GM23248 (cell line): ENCODE measurements around the gene SPG21. TPM values are rescaled to one million over a fixed set of nuclear protein-coding genes. Genes with fewer than 3 reads are reported as not detected.

ENCODE experiments used
- DNase-seq: peaks from one replicate; pipeline ENCODE4 v3.0.0-alpha.2; 2015
- H2AFZ ChIP-seq: fragments of 200-600 bp; sonication (generic); 2 replicates; pipeline ENCODE4 v1.6.1; 2016; ENCODE audit warnings: antibody characterized with exemption
- H3F3A ChIP-seq: fragments of 200-600 bp; sonication (generic); 2 replicates; pipeline ENCODE4 v1.6.1; 2016; ENCODE audit warnings: mild to moderate bottlenecking, antibody characterized with exemption, mixed run types; ENCODE audit not compliant: insufficient read depth
- H3K27ac ChIP-seq: fragments of 200-600 bp; sonication (generic); 2 replicates; pipeline ENCODE4 v1.5.1; 2016; ENCODE audit warnings: mild to moderate bottlenecking
- H3K27me3 ChIP-seq: fragments of 200-600 bp; sonication (generic); replicated peaks from 2 replicates; pipeline ENCODE4 v1.6.1; 2016; ENCODE audit warnings: mild to moderate bottlenecking; ENCODE audit not compliant: insufficient read depth
- H3K36me3 ChIP-seq: fragments of 200-600 bp; sonication (generic); 2 replicates; pipeline ENCODE4 v1.6.1; 2016; ENCODE audit warnings: low read depth, mild to moderate bottlenecking
- H3K4me1 ChIP-seq: fragments of 200-600 bp; sonication (generic); 2 replicates; pipeline ENCODE4 v1.6.1; 2016; ENCODE audit warnings: mild to moderate bottlenecking; ENCODE audit not compliant: insufficient read depth
- H3K4me2 ChIP-seq: fragments of 200-600 bp; sonication (generic); one replicate; pipeline ENCODE4 v1.6.1; 2016; ENCODE audit warnings: mild to moderate bottlenecking; ENCODE audit not compliant: unreplicated experiment
- H3K4me3 ChIP-seq: fragments of 200-600 bp; sonication (generic); 2 replicates; pipeline ENCODE4 v1.5.1; 2016; ENCODE audit warnings: mild to moderate bottlenecking
- H3K79me2 ChIP-seq: fragments of 200-600 bp; sonication (generic); 2 replicates; pipeline ENCODE4 v1.6.1; 2016; ENCODE audit warnings: mild to moderate bottlenecking; ENCODE audit not compliant: insufficient read depth
- H3K9ac ChIP-seq: fragments of 200-600 bp; sonication (generic); 2 replicates; pipeline ENCODE4 v1.6.1; 2016; ENCODE audit warnings: mild to moderate bottlenecking
- H3K9me2 ChIP-seq: fragments of 200-600 bp; sonication (generic); 2 replicates; pipeline ENCODE4 v1.6.1; 2016; ENCODE audit warnings: mixed run types, mild to moderate bottlenecking, moderate library complexity; ENCODE audit not compliant: insufficient read depth
- H3K9me3 ChIP-seq: fragments of 200-600 bp; sonication (generic); one replicate; pipeline ENCODE4 v1.6.1; 2017; ENCODE audit warnings: low read depth
- H4K20me1 ChIP-seq: fragments of 200-600 bp; sonication (generic); 2 replicates; pipeline ENCODE4 v1.6.0; 2016; ENCODE audit not compliant: insufficient read depth
- EZH2 ChIP-seq: fragments of 200-600 bp; sonication (generic); IDR thresholded peaks from 2 replicates; pipeline ENCODE4 v1.6.1; 2018; ENCODE audit warnings: antibody characterized with exemption, mild to moderate bottlenecking; ENCODE audit not compliant: insufficient read depth, poor library complexity, severe bottlenecking
- EZH2phosphoT487 ChIP-seq: fragments of 200-600 bp; sonication (generic); IDR thresholded peaks from 2 replicates; pipeline ENCODE4 v1.6.1; 2018; ENCODE audit warnings: antibody characterized with exemption, moderate library complexity, mild to moderate bottlenecking, low read depth; ENCODE audit not compliant: insufficient read depth
- WGBS, 2 experiments: methylation state at CpG; one replicate each; pipeline ENCODE4 v1.1.6; 2015 to 2017; ENCODE audit warnings: low lambda C conversion rate in 2 of 2, low coverage in 1 of 2; ENCODE audit errors: missing lambda C conversion rate in 2 of 2; 5-methylcytosine and 5-hydroxymethylcytosine counted together
- in situ Hi-C: fragments of 300-500 bp; cut with MboI; formaldehyde crosslinking; loops from 2 replicates; pipeline ENCODE4 v1.15.0; 2020
- polyA plus RNA-seq: library from polyadenylated mRNA; unstranded; fragments of >200 nt; fragmentation: Nextera tagmentation; extraction: Ambion mirVana; gene quantifications from 2 replicates; pipeline ENCODE4 v1.2.1, GENCODE V29; 2016
- total RNA-seq: library from RNA; depleted of rRNA; stranded (reverse); fragments of >200 nt; shearing (Covaris generic); gene quantifications from 2 replicates; pipeline ENCODE4 v1.2.3, GENCODE V29; 2014

SPG21 gene
- total and polyA plus RNA-seq, 2 experiments from 2014 or later = 78.4 to 106 TPM

GRCh38 chr15:64934023-64934422 lies 55.7 kb downstream of the SPG21 start:
- H3K9me2 ChIP-seq = no peaks in the 10 kb centered on the region
- H3K27ac ChIP-seq = no peak overlapping the region
- H4K20me1 ChIP-seq = no peaks in the 10 kb centered on the region
- no peak overlapping the region for H2AFZ ChIP-seq
- in situ Hi-C loops = no loop called here
- H3K9me3 ChIP-seq = no peaks in the 10 kb centered on the region
- no peaks in the 10 kb centered on the region for H3K4me1 ChIP-seq
- TF ChIP-seq EZH2 (no peak), EZH2phosphoT487 (no peak)
- H3K36me3 ChIP-seq = no peaks in the 10 kb centered on the region
- WGBS, 2 experiments = 95% methylated on average over 11 of the region's 11 CpGs
- no peak overlapping the region for H3K9ac ChIP-seq
- H3K79me2 ChIP-seq = no peaks in the 10 kb centered on the region
- no peak for DNase-seq
- H3K4me3 ChIP-seq = no peak overlapping the region
- no peak overlapping the region for H3K4me2 ChIP-seq
- H3K27me3 ChIP-seq = no peaks in the 10 kb centered on the region
- no peaks in the 10 kb centered on the region for H3F3A ChIP-seq

GRCh38 chr15:64931381-64931780 lies 58.3 kb downstream of the SPG21 start:
- 86% methylated on average over 8 of the region's 8 CpGs for whole genome bisulfite sequencing, 2 experiments
- H2AFZ ChIP-seq = no peak overlapping the region
- no peak for DNase-seq

GRCh38 chr15:64930778-64931371 lies 58.8 kb downstream of the SPG21 start:
- H3K9me2 ChIP-seq = no peaks in the 10 kb centered on the region
- no peak overlapping the region for H3K9ac ChIP-seq
- no peak overlapping the region for H3K4me2 ChIP-seq
- in situ Hi-C loops = no loop called here
- no peaks in the 10 kb centered on the region for H3K4me1 ChIP-seq
- no peaks in the 10 kb centered on the region for H4K20me1 ChIP-seq
- no peaks in the 10 kb centered on the region for H3K36me3 ChIP-seq
- no peak overlapping the region for H3K27ac ChIP-seq
- H3K9me3 ChIP-seq = no peaks in the 10 kb centered on the region
- no peaks in the 10 kb centered on the region for H3F3A ChIP-seq
- peak; percentile 17 for DNase-seq
- no peaks in the 10 kb centered on the region for H3K27me3 ChIP-seq
- no peak overlapping the region for H3K4me3 ChIP-seq
- no peaks in the 10 kb centered on the region for H3K79me2 ChIP-seq
- TF ChIP-seq EZH2phosphoT487 (no peak), EZH2 (no peak)
- 74 to 77% methylated on average over 11 of the region's 11 CpGs for WGBS, 2 experiments
- no peak overlapping the region for H2AFZ ChIP-seq

More at GRCh38 chr15:64931381-64931780, 58.3 kb downstream of the SPG21 start:
- Histone ChIP-seq H3F3A (no peaks in the 10 kb centered on the region), H3K4me2 (no peak overlapping the region), H3K9me2 (no peaks in the 10 kb centered on the region), H3K9me3 (no peaks in the 10 kb centered on the region), H3K9ac (no peak overlapping the region), H3K79me2 (no peaks in the 10 kb centered on the region), H3K27me3 (no peaks in the 10 kb centered on the region), H3K36me3 (no peaks in the 10 kb centered on the region), H3K27ac (no peak overlapping the region), H4K20me1 (no peaks in the 10 kb centered on the region), H3K4me3 (no peak overlapping the region), H3K4me1 (no peaks in the 10 kb centered on the region)
- TF ChIP-seq EZH2 = no peak
- TF ChIP-seq EZH2phosphoT487 = no peak
- in situ Hi-C loops = no loop called here

- in situ Hi-C loops = no loop called here
- Histone ChIP-seq H3K79me2 (no peaks in the 10 kb centered on the region), H3K9me2 (no peaks in the 10 kb centered on the region), H3K9ac (no peak overlapping the region), H3K27ac (no peak overlapping the region), H3K27me3 (no peaks in the 10 kb centered on the region), H3F3A (no peaks in the 10 kb centered on the region), H3K36me3 (no peaks in the 10 kb centered on the region), H3K4me3 (no peak overlapping the region), H4K20me1 (no peaks in the 10 kb centered on the region), H2AFZ (no peak overlapping the region), H3K9me3 (no peaks in the 10 kb centered on the region), H3K4me1 (no peaks in the 10 kb centered on the region), H3K4me2 (no peak overlapping the region)
- 81 to 86% methylated on average over 10 of the region's 10 CpGs for WGBS, 2 experiments
- no peak for DNase-seq
- no peak for TF ChIP-seq EZH2phosphoT487
- TF ChIP-seq EZH2 = no peak
Observed at GRCh38 chr15:64930019-64930652, 59.6 kb downstream of the SPG21 start.
